ENCODE data around the gene TMEM81.

Gene TMEM81

GRCh38 chr1:205091043-205091740, 6.9 kb upstream of the TMEM81 start:
- Histone ChIP-seq H3K27ac (replicated peaks) (no peak overlapping the region), H3K4me3 (replicated peaks; ENCODE audit: insufficient read depth, low read length) (no peak overlapping the region), H3K27me3 (ENCODE audit: insufficient read depth, poor library complexity, severe bottlenecking) (no peaks in the 10 kb centered on the region)
- TF ChIP-seq SPI1 (IDR thresholded peaks at IDR 0.05; ENCODE audit: borderline replicate concordance, low read depth): no peak
- TF ChIP-seq REST (IDR thresholded peaks at IDR 0.05; ENCODE audit: insufficient replicate concordance, low read depth): no peak
- TF ChIP-seq CTCF (IDR thresholded peaks at IDR 0.05; ENCODE audit: insufficient read depth, low read length): no peak
- no peak for TF ChIP-seq POLR2AphosphoS5 (IDR thresholded peaks at IDR 0.05; ENCODE audit: low read depth)
- DNase-seq (ENCODE audit: low read depth in 1 of 2, low spot score in 1 of 2): peak in 1 of 2 experiments; percentile 12

- Histone ChIP-seq H3K27me3 (ENCODE audit: insufficient read depth, poor library complexity, severe bottlenecking) (no peaks in the 10 kb centered on the region), H3K27ac (replicated peaks) (no peak overlapping the region), H3K4me3 (replicated peaks; ENCODE audit: insufficient read depth, low read length) (no peak overlapping the region)
- no peak for DNase-seq (ENCODE audit: low read depth in 1 of 2, low spot score in 1 of 2)
- no peak for TF ChIP-seq CTCF (IDR thresholded peaks at IDR 0.05; ENCODE audit: insufficient read depth, low read length)
Measured at GRCh38 chr1:205088341-205088740, 4.1 kb upstream of the TMEM81 start.

- Histone ChIP-seq H3K27me3 (ENCODE audit: insufficient read depth, poor library complexity, severe bottlenecking) (no peaks in the 10 kb centered on the region), H3K4me3 (replicated peaks; ENCODE audit: insufficient read depth, low read length) (no peak overlapping the region), H3K27ac (replicated peaks) (no peak overlapping the region)
- no peak for TF ChIP-seq GABPA (IDR thresholded peaks at IDR 0.05; ENCODE audit: low read depth)
- no peak for TF ChIP-seq CTCF (IDR thresholded peaks at IDR 0.05; ENCODE audit: insufficient read depth, low read length)
- no peak for TF ChIP-seq SPI1 (IDR thresholded peaks at IDR 0.05; ENCODE audit: borderline replicate concordance, low read depth)
- TF ChIP-seq POLR2AphosphoS5 (IDR thresholded peaks at IDR 0.05; ENCODE audit: low read depth): no peak
- TF ChIP-seq REST (IDR thresholded peaks at IDR 0.05; ENCODE audit: insufficient replicate concordance, low read depth): no peak
- DNase-seq (ENCODE audit: low read depth in 1 of 2, low spot score in 1 of 2): no peak
Measured at GRCh38 chr1:205082431-205082830, 1.8 kb downstream of the TMEM81 start.

GRCh38 chr1:205077934-205078311, 6.3 kb downstream of the TMEM81 start:
- no peak overlapping the region for H3K27ac ChIP-seq (replicated peaks)
- no peaks in the 10 kb centered on the region for H3K27me3 ChIP-seq (ENCODE audit: insufficient read depth, poor library complexity, severe bottlenecking)
- DNase-seq (ENCODE audit: low read depth in 1 of 2, low spot score in 1 of 2): no peak
- TF ChIP-seq GABPA (IDR thresholded peaks at IDR 0.05; ENCODE audit: low read depth): no peak
- TF ChIP-seq SPI1 (IDR thresholded peaks at IDR 0.05; ENCODE audit: borderline replicate concordance, low read depth): no peak
- no peak for TF ChIP-seq POLR2AphosphoS5 (IDR thresholded peaks at IDR 0.05; ENCODE audit: low read depth)
- TF ChIP-seq CTCF (IDR thresholded peaks at IDR 0.05; ENCODE audit: insufficient read depth, low read length): no peak
- TF ChIP-seq REST (IDR thresholded peaks at IDR 0.05; ENCODE audit: insufficient replicate concordance, low read depth): no peak
- no peak overlapping the region for H3K4me3 ChIP-seq (replicated peaks; ENCODE audit: insufficient read depth, low read length)

All from HL-60 (cell line).